ENCODE results near the gene TBC1D22A.

DNA sequence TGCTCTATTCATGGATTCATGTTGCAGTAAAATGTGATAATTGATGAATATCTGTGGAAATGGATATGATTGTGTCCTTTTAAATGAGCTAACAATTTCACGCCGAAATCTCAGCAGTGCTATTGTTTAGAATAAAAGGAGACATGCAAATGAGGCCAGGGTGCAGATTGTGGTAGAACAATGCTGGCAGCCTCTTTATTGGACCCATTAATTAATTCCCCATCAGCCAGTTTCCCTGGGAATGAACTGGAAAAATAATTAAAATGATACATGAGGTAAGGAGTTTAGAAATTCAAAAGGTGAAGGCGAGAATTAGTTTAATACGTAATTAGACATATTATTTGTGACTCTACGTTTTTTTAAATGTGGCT is 306.2 kb downstream of the TBC1D22A start:
- TF ChIP-seq, protein P1, sequence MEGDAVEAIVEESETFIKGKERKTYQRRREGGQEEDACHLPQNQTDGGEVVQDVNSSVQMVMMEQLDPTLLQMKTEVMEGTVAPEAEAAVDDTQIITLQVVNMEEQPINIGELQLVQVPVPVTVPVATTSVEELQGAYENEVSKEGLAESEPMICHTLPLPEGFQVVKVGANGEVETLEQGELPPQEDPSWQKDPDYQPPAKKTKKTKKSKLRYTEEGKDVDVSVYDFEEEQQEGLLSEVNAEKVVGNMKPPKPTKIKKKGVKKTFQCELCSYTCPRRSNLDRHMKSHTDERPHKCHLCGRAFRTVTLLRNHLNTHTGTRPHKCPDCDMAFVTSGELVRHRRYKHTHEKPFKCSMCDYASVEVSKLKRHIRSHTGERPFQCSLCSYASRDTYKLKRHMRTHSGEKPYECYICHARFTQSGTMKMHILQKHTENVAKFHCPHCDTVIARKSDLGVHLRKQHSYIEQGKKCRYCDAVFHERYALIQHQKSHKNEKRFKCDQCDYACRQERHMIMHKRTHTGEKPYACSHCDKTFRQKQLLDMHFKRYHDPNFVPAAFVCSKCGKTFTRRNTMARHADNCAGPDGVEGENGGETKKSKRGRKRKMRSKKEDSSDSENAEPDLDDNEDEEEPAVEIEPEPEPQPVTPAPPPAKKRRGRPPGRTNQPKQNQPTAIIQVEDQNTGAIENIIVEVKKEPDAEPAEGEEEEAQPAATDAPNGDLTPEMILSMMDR (IDR thresholded peaks at IDR 0.05 in 2 of 3, conservative IDR thresholded peaks at IDR 0.05 in 1 of 3; ENCODE audit: control insufficient read depth in 2 of 3, extremely low read depth in 1 of 3, insufficient read depth in 1 of 3, low read depth in 3 of 3, low read length in 3 of 3): no peak
- no peak for TF ChIP-seq JUND (IDR thresholded peaks at IDR 0.05; ENCODE audit: low read depth, low read length)

All from GM12878 (cell line).